GM15510 (cell line): Measurements from ENCODE around the gene FBXW8.

ENCODE experiments used
- POLR2A ChIP-seq: IDR thresholded peaks from 3 replicates; pipeline ENCODE4 v1.6.1; 2011; ENCODE audit warnings: borderline replicate concordance; ENCODE audit not compliant: insufficient read length; ENCODE audit errors: extremely low read depth

Gene FBXW8

GRCh38 chr12:116881325-116881876, 29.3 kb upstream of the FBXW8 start, which contains the start of gene HRK:
HRK (minus strand) TSS chr12:116881441; CDS start chr12:116881307, 134 bp downstream.
- no peak for TF ChIP-seq POLR2A

DNA sequence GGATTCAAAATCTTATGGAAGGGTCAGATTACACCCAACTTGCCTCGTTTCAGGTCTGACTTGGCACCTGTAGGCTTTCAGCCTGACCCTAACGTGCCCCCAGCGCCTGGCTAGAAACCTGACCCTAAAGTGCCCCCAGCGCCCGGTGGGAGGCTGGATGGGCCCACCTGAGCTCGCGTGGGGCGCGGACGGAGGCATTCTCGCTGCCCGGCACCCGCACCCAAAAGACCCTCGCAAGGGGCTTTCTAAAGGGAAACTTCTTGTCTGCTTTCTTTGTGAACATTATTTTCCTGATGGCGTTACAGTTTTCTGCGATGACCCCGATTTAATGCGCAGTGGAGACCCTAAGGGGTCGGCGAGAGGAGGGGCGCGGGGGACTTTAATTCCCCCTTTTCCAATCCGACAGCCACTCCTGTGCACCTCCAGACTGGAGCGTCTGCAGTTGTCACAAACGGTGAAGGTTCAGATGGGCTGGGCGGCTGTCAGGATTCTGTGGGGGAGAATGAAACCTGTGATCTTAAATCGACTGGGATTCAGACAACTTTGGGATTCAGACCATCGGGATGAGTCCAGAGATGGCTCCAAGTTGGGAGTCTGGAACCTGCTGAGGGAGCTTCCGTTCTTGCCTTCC, 28.8 kb upstream of the FBXW8 start:
- TF ChIP-seq POLR2A: no peak

DNA sequence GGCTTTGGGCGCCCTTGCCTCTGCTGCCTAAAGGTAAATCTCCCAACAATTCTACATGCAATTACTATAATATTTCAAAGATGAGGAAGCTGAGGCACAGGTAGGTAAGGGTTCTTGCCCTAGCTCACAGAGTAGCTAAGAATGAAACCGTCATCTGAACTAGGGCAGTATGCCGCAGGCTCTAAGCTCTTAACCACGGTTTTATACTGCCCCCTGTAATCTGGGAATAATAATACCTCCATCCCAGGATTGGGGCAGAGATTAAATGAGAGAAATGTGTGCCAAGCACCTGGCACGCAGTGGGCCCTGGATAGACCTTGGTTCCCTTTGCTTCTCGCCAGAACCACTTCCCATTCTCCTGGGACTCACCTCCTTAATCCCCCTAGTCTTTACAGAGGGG, 28.0 kb upstream of the FBXW8 start:
- TF ChIP-seq POLR2A: no peak

- TF ChIP-seq POLR2A: no peak
Measured at GRCh38 chr12:116884871-116885270, 25.9 kb upstream of the FBXW8 start.

DNA sequence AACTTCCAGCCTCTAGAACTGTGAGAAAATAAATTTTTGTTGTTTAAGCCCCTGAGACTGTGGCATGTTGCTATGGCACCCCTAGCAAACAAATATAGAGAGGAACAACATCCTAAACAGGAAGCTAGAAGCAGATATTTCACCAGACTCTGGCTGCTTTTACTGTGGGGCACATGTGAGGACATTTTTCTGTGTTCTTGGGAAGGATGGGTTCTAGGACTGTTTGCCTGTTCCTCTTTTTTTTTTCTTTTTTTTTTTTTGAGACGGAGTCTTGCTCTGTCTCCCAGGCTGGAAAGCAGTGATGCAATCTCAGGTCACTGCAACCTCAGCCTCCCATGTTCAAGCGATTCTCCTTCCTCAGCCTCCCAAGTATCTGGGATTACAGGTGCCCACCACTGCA, 25.3 kb upstream of the FBXW8 start:
- no peak for TF ChIP-seq POLR2A

DNA sequence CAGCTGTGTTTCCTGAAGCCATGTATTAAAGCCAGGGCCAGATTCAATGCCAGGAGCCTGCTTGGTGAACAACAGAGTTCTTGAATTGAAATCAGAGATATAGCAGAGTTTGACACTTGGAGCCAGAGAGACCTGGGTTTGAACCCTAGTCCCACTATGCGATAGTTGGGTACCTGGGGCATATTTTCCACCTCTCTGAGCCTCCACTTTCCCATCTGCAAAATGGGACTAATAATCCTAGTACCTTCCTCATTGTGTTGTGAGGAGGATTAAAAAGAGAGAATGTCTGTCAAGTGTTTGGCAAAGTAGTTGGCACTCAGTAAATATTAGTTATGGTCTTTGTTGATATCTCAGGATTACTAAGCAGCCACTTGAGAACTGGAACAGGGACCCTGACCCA, 23.5 kb upstream of the FBXW8 start:
- no peak for TF ChIP-seq POLR2A

- TF ChIP-seq POLR2A: no peak
Measured at GRCh38 chr12:116887897-116888296, 22.9 kb upstream of the FBXW8 start.

DNA sequence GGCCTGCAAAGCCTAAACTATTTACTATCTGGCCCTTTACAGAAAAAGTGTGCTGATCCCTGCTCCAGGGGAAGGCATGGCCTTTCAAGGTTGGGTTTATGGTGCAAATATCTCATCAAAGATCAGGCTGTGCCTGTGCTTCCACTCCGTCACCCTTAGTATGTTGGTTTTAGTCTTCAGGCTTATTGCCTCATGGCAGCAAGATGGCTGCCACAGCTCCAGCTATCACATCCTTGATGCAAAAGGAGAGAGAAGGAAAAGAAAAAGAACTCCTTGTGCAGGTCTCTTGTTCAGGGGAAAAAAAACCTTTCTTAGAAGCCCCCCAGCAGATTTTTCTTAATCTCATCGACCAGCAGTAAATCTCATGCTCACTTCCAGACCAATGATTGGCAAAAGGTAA, 20.4 kb upstream of the FBXW8 start:
- no peak for TF ChIP-seq POLR2A

DNA sequence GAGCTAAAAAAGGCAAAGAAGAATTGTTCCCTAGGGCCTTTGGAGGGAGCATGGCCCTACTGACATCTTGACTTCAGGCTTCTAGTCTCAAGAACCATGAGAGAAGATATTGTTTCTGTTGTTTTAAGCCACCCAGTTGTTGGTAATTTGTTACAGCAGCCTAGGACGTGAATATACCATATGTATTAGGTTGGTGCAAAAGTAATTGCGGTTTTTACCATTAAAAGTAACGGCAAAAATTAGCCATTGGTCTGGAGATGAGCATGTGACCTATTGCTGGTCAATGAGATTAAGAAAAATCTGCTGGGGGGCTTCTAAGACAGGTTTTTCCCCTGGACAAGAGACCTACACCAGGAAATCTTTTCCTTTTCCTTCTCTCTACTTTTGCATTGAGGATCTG, 19.7 kb upstream of the FBXW8 start:
- TF ChIP-seq POLR2A: no peak

DNA sequence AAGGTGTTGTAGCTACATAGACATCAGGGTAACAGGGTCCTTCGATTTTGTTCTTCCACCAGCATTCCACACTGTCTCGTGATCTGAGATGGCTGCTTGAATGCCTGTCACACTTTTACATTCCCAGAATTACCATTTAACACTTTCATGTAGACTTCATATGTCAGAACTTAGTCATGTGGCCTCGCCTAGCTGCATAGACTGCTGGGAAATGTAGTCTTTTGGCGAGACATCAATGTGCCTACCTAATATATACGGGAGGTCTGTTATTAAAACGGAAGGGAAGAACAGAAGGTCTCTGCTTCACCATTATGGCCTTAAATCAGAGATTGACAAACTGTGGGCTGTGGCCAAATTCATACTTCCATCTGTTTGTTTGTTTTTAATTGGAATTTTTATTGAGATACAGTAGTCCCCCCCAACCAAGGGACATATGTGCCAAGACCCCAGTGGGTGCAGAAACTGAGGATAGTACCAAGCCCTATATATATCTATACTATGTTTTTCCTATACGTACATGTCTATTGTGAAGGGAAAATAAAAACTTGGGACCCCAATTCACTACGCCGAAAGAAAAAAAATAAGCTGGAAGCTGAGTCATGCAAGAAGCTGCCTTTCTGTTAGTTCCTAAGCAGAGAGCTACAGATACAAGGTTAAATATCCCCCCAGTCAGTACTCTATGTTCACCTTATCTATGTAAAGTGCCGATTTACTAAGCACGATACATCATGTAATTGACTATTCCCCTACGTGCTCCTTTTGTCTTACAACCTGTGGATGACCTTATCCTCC, 18.2 kb upstream of the FBXW8 start:
- TF ChIP-seq POLR2A: no peak

DNA sequence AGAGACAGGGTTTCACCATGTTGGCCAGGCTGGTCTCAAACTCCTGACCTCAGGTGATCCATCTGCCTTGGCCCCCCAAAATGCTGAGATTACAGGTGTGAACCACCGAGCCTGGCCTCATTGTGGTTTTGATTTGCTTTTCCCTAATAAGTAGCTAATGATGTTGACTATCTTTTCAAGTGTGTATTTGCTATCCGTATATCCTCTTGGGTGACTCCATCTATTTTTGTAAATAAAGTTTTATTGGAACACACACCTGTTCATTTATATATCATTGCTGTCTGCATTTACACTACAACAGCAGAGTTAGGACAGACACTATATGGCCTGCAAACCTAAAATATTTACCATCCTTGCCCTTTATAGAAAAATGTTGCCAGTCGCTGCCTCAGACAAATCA, 15.8 kb upstream of the FBXW8 start:
- no peak for TF ChIP-seq POLR2A

- TF ChIP-seq POLR2A: no peak
Measured at GRCh38 chr12:116896411-116896924, 14.3 kb upstream of the FBXW8 start.

- no peak for TF ChIP-seq POLR2A
Measured at GRCh38 chr12:116897476-116897875, 13.3 kb upstream of the FBXW8 start.

- no peak for TF ChIP-seq POLR2A
Measured at GRCh38 chr12:116898669-116899068, 12.1 kb upstream of the FBXW8 start.

DNA sequence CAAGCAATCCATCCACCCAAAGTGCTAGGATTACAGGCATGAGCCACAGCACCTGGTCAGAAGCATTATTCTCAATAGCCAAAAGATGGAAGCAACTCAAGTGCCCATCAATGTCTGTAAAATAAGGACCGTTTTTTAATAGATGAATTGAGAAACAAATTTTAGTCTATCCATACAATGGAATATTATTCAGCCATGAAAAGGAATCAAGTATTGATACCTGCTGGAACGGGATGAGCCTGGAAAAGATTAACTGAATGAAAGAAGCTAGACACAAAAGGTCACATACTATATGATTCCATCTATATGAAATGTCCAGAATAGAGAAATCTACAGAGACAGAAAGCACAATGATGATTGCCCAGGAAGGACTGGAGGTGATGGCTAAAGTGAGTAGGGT, 9.1 kb upstream of the FBXW8 start:
- no peak for TF ChIP-seq POLR2A

- no peak for TF ChIP-seq POLR2A
Measured at GRCh38 chr12:116903818-116904217, 6.9 kb upstream of the FBXW8 start.
